Body of pancreas (tissue), 4 donors: ENCODE measurements around the gene ACOT7.

Source experiments
- CTCF ChIP-seq, 7 experiments: fragments of 450-650 bp in 4 of 7; fragments of 200-600 bp in 3 of 7; sonication (generic) in 3 of 7; IDR thresholded peaks; one replicate each; pipeline ENCODE4 v1.5.1; 2016 to 2019; ENCODE audit warnings: antibody characterized with exemption in 7 of 7
- POLR2A ChIP-seq, 3 donors: fragments of 450-650 bp; IDR thresholded peaks; one replicate each; pipeline ENCODE4 v1.6.1; 2016; ENCODE audit warnings: antibody characterized with exemption in 3 of 3, mild to moderate bottlenecking in 2 of 3

GRCh38 chr1:6360517-6361070 is 33.0 kb downstream of the ACOT7 start:
- TF ChIP-seq CTCF (IDR thresholded peaks at IDR 0.05) (no peak), POLR2A (IDR thresholded peaks at IDR 0.05) (no peak)
